Panc1 (cell line): Measurements from ENCODE around the gene ATOH8. TPM values are rescaled to one million over a fixed set of nuclear protein-coding genes. Genes with fewer than 3 reads are reported as not detected.
A peak's percentile ranks its signal among the peaks of the same experiment; 100 is the strongest.

Experiments used
- ATAC-seq: fragments of 200-7000 bp; cut with Tn5 transposase; 2 replicates; pipeline ENCODE4 v1.9.1; 2020; ENCODE audit warnings: mild to moderate bottlenecking, moderate library complexity
- BruUV-seq: library from RNA; stranded (reverse); fragments of 400-500 nt; replicated peaks from 2 replicates; lab custom pipeline; 2021; lab: Mats Ljungman, UMichigan
- CTCF ChIA-PET: fragments of 300-600 bp; sonication (Branson Sonifier 250); formaldehyde crosslinking; loops from one replicate; lab custom pipeline; 2022; ENCODE audit warnings: antibody characterized with exemption; lab: Charles Lee
- POLR2A ChIA-PET: fragments of 300-600 bp; sonication (Branson Sonifier 250); formaldehyde crosslinking; loops from one replicate; lab custom pipeline; 2022; ENCODE audit warnings: antibody characterized with exemption; lab: Charles Lee
- DNase-seq: peaks from one replicate; pipeline ENCODE4 v3.0.0-alpha.2; 2010; ENCODE audit warnings: low read depth, low spot score
- H3K27ac ChIP-seq: 2 replicates; pipeline ENCODE4 v1.5.1; 2011; ENCODE audit warnings: mild to moderate bottlenecking, low read length, inconsistent platforms
- H3K27me3 ChIP-seq: fragments of 200-500 bp; sonication (Bioruptor generic); 2 replicates; pipeline ENCODE4 v1.6.0; 2014; ENCODE audit warnings: low read length, inconsistent platforms; ENCODE audit not compliant: control insufficient read depth, insufficient read depth
- H3K36me3 ChIP-seq: fragments of 200-500 bp; sonication (Bioruptor generic); 2 replicates; pipeline ENCODE4 v1.5.1; 2014; ENCODE audit warnings: inconsistent platforms, mild to moderate bottlenecking, low read length, moderate library complexity; ENCODE audit not compliant: control insufficient read depth, insufficient read depth
- H3K4me1 ChIP-seq: 2 replicates; pipeline ENCODE4 v1.5.1; 2011; ENCODE audit warnings: inconsistent platforms, mild to moderate bottlenecking, low read length, moderate library complexity; ENCODE audit not compliant: control insufficient read depth, insufficient read depth
- H3K4me3 ChIP-seq, 2 experiments: 2 replicates each; pipeline ENCODE4 v1.5.1; 2011 to 2012; ENCODE audit warnings: low read depth in 2 of 2, low read length in 2 of 2, mild to moderate bottlenecking in 2 of 2, inconsistent platforms in 1 of 2, moderate library complexity in 1 of 2
- H3K9me3 ChIP-seq: fragments of 200-500 bp; sonication (Bioruptor generic); 2 replicates; pipeline ENCODE4 v1.5.1; 2014; ENCODE audit warnings: low read depth, mild to moderate bottlenecking, inconsistent platforms, low read length, moderate library complexity; ENCODE audit not compliant: control insufficient read depth, insufficient read depth
- CTCF ChIP-seq: fragments of 450-650 bp; IDR thresholded peaks from 2 replicates; pipeline ENCODE4 v1.5.1; 2017; ENCODE audit warnings: mild to moderate bottlenecking
- POLR2AphosphoS5 ChIP-seq: IDR thresholded peaks from 2 replicates; pipeline ENCODE4 v1.6.1; 2012; ENCODE audit warnings: mild to moderate bottlenecking, low read depth, low read length, moderate library complexity
- SIN3A ChIP-seq: IDR thresholded peaks from 2 replicates; pipeline ENCODE4 v1.6.1; 2012; ENCODE audit warnings: low read depth, mild to moderate bottlenecking, low read length, moderate library complexity, borderline replicate concordance; ENCODE audit not compliant: insufficient read depth
- TCF7L2 ChIP-seq: IDR thresholded peaks from 2 replicates; pipeline ENCODE4 v1.6.1; 2011; ENCODE audit warnings: mild to moderate bottlenecking, low read depth, low read length, inconsistent platforms
- in situ Hi-C: cut with HindIII; loops from 2 replicates; pipeline ENCODE4 v1.10.0; 2016; ENCODE audit warnings: low sequenced_read_pairs, low pct_unique_long_range_greater_than_20kb
- intact Hi-C: fragments of 100-400 bp; cut with micrococcal nuclease; formaldehyde crosslinking; loops from one replicate; pipeline ENCODE4 v1.10.0; 2022; ENCODE audit not compliant: unreplicated experiment
- total RNA-seq: library from RNA; stranded (reverse); gene quantifications from one replicate; pipeline ENCODE4 v1.2.1, GENCODE V29; 2021; ENCODE audit not compliant: unreplicated experiment
- TF ChIP-seq, protein P1 (sequence below), 2 experiments: IDR thresholded peaks; 2 replicates each; pipeline ENCODE4 v1.6.1; 2011 to 2012; ENCODE audit warnings: low read depth in 2 of 2, control low read depth in 1 of 2, low read length in 1 of 2, mild to moderate bottlenecking in 1 of 2, moderate library complexity in 1 of 2; ENCODE audit not compliant: insufficient read depth in 1 of 2

Gene ATOH8
- total RNA-seq, 1 experiment from 2014 or later: 3.8 TPM

- in situ Hi-C loops: no loop called here
- no peak for ATAC-seq
- intact Hi-C loops: no loop called here
- no peaks in the 10 kb centered on the region for H3K9me3 ChIP-seq
- H3K27ac ChIP-seq: peak overlapping the region; percentile 82
- TF ChIP-seq, protein P1, sequence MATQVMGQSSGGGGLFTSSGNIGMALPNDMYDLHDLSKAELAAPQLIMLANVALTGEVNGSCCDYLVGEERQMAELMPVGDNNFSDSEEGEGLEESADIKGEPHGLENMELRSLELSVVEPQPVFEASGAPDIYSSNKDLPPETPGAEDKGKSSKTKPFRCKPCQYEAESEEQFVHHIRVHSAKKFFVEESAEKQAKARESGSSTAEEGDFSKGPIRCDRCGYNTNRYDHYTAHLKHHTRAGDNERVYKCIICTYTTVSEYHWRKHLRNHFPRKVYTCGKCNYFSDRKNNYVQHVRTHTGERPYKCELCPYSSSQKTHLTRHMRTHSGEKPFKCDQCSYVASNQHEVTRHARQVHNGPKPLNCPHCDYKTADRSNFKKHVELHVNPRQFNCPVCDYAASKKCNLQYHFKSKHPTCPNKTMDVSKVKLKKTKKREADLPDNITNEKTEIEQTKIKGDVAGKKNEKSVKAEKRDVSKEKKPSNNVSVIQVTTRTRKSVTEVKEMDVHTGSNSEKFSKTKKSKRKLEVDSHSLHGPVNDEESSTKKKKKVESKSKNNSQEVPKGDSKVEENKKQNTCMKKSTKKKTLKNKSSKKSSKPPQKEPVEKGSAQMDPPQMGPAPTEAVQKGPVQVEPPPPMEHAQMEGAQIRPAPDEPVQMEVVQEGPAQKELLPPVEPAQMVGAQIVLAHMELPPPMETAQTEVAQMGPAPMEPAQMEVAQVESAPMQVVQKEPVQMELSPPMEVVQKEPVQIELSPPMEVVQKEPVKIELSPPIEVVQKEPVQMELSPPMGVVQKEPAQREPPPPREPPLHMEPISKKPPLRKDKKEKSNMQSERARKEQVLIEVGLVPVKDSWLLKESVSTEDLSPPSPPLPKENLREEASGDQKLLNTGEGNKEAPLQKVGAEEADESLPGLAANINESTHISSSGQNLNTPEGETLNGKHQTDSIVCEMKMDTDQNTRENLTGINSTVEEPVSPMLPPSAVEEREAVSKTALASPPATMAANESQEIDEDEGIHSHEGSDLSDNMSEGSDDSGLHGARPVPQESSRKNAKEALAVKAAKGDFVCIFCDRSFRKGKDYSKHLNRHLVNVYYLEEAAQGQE (IDR thresholded peaks at IDR 0.05; ENCODE audit: insufficient read depth in 1 of 2, low read depth in 2 of 2, low read length in 1 of 2): no peak
- TF ChIP-seq TCF7L2: no peak
- TF ChIP-seq SIN3A: no peak
- no peak for TF ChIP-seq CTCF
- no peak for TF ChIP-seq POLR2AphosphoS5
- no peaks in the 10 kb centered on the region for H3K36me3 ChIP-seq
- POLR2A ChIA-PET: interaction anchor here (0.5 kb wide), 1 partner anchor 14 kb away, joined by 4 read pairs; the partner anchor contains the start of gene ATOH8
- BruUV-seq: no TSS peak
- peaks cover 85% of the 10 kb centered on the region for H3K4me1 ChIP-seq
- CTCF ChIA-PET: interaction anchor here (0.8 to 1.2 kb wide), 2 partner anchors 8 to 14 kb away, joined by 4 read pairs; partner anchors contain the start of gene ATOH8
- H3K4me3 ChIP-seq: no peak overlapping the region
- no peak for DNase-seq
- H3K27me3 ChIP-seq: no peaks in the 10 kb centered on the region
These were observed 14.2 kb downstream of the ATOH8 start for GRCh38 chr2:85767803-85768665.

- Histone ChIP-seq H3K27me3 (no peaks in the 10 kb centered on the region), H3K9me3 (no peaks in the 10 kb centered on the region), H3K36me3 (no peaks in the 10 kb centered on the region), H3K4me3 (no peak overlapping the region), H3K27ac (peak overlapping the region; percentile 82), H3K4me1 (peaks cover 86% of the 10 kb centered on the region)
- intact Hi-C loops (no loop called here), in situ Hi-C loops (no loop called here)
- TF ChIP-seq CTCF (no peak), TCF7L2 (no peak), POLR2AphosphoS5 (no peak), SIN3A (no peak)
- TF ChIP-seq, protein P1 (IDR thresholded peaks at IDR 0.05; ENCODE audit: insufficient read depth in 1 of 2, low read depth in 2 of 2, low read length in 1 of 2): no peak
- no peak for DNase-seq
- ChIA-PET POLR2A (interaction anchor here (0.5 kb wide), 1 partner anchor 15 kb away, joined by 4 read pairs; the partner anchor contains the start of gene ATOH8), CTCF (interaction anchor here (0.5 to 1.2 kb wide), 3 partner anchors 9 to 47 kb away, joined by 4 to 6 read pairs (median 4); partner anchors contain the start of gene ATOH8)
- no TSS peak for BruUV-seq
- ATAC-seq: no peak
These were observed 14.9 kb downstream of the ATOH8 start for GRCh38 chr2:85768713-85769112.
